Umbilical cord (tissue), 2 donors: ENCODE data around the gene USP43. TPM values are rescaled to one million over a fixed set of nuclear protein-coding genes. Genes with fewer than 3 reads are reported as not detected.
"Not testable (repeated sequence)": the region's sequence is repeated elsewhere in the genome, so short reads cannot be mapped to it uniquely, and the experiment has no call there.

Experiments
- DNase-seq: peaks from one replicate; pipeline ENCODE4 v3.0.0-alpha.2; 2015; ENCODE audit warnings: low spot score
- total RNA-seq: library from RNA; depleted of rRNA; stranded (reverse); fragments of >200 nt; gene quantifications from one replicate; pipeline ENCODE4 v1.2.3, GENCODE V29; 2014; ENCODE audit warnings: low replicate concordance; ENCODE audit not compliant: insufficient read depth

The USP43 gene
- total RNA-seq, 1 donor from 2014 or later = 0.96 TPM

GRCh38 chr17:9658593-9659211 lies 13.4 kb downstream of the USP43 start:
- no peak for DNase-seq

- no peak for DNase-seq
Observed at GRCh38 chr17:9661027-9661426, 15.7 kb downstream of the USP43 start.

GRCh38 chr17:9663511-9663910 lies 18.2 kb downstream of the USP43 start:
- not testable (repeated sequence) for DNase-seq

GRCh38 chr17:9666461-9667050 lies 21.2 kb downstream of the USP43 start:
- no peak for DNase-seq

- DNase-seq = no peak
Observed at GRCh38 chr17:9668517-9668916, 23.2 kb downstream of the USP43 start.

GRCh38 chr17:9669551-9670008 lies 24.3 kb downstream of the USP43 start:
- DNase-seq = no peak

- no peak for DNase-seq
Observed at GRCh38 chr17:9670596-9670995, 25.3 kb downstream of the USP43 start.

- no peak for DNase-seq
Observed at GRCh38 chr17:9671559-9671958, 26.2 kb downstream of the USP43 start.

- no peak for DNase-seq
Observed at GRCh38 chr17:9672266-9672665, 26.9 kb downstream of the USP43 start.

GRCh38 chr17:9672691-9673090 lies 27.4 kb downstream of the USP43 start:
- DNase-seq = no peak

- DNase-seq = no peak
Observed at GRCh38 chr17:9676084-9676483, 30.8 kb downstream of the USP43 start.

- DNase-seq = no peak
Observed at GRCh38 chr17:9676820-9677310, 31.5 kb downstream of the USP43 start.

- DNase-seq = no peak
Observed at GRCh38 chr17:9677411-9677810, 32.1 kb downstream of the USP43 start.

- no peak for DNase-seq
Observed at GRCh38 chr17:9677896-9678295, 32.6 kb downstream of the USP43 start.

- DNase-seq = no peak
Observed at GRCh38 chr17:9684955-9685621, 39.8 kb downstream of the USP43 start.

- DNase-seq = no peak
Observed at GRCh38 chr17:9693755-9694154, 48.4 kb downstream of the USP43 start.

- DNase-seq = no peak
Observed at GRCh38 chr17:9696279-9697044, 51.1 kb downstream of the USP43 start.

- no peak for DNase-seq
Observed at GRCh38 chr17:9700136-9700535, 54.8 kb downstream of the USP43 start.

- peak; percentile 62 for DNase-seq
Observed at GRCh38 chr17:9700754-9701476, 55.6 kb downstream of the USP43 start.

- DNase-seq = no peak
Observed at GRCh38 chr17:9702482-9702881, 57.2 kb downstream of the USP43 start.
